Dendritic cell treated with granulocyte-macrophage colony-stimulating factor and Interleukin-4, amounts not matched to agents 40 ng/mL and 50 ng/mL, for 4 days (primary cell): ENCODE measurements around the gene NEO1.

ENCODE experiments used
- H3K27ac Mint-ChIP-seq: one replicate; pipeline ENCODE4 v1.8.0; 2022; ENCODE audit warnings: mild to moderate bottlenecking, mixed read lengths
- H3K27me3 Mint-ChIP-seq: one replicate; pipeline ENCODE4 v1.8.0; 2022; ENCODE audit warnings: mild to moderate bottlenecking, mixed read lengths
- H3K36me3 Mint-ChIP-seq: one replicate; pipeline ENCODE4 v1.8.0; 2022; ENCODE audit warnings: low read depth, mixed read lengths
- H3K4me1 Mint-ChIP-seq: one replicate; pipeline ENCODE4 v1.8.0; 2022; ENCODE audit warnings: low read depth, mixed read lengths
- H3K4me3 Mint-ChIP-seq: one replicate; pipeline ENCODE4 v1.8.0; 2022; ENCODE audit warnings: mild to moderate bottlenecking, moderate library complexity, mixed read lengths
- H3K9me3 Mint-ChIP-seq: one replicate; pipeline ENCODE4 v1.8.0; 2022; ENCODE audit warnings: mixed read lengths
- intact Hi-C: fragments of 100-400 bp; cut with micrococcal nuclease; formaldehyde crosslinking; loops from one replicate; pipeline ENCODE4 v1.15.0; 2022

Gene NEO1

GRCh38 chr15:73239564-73240215 is 187.4 kb downstream of the NEO1 start:
- intact Hi-C loops, result no loop called here
- H3K4me3 Mint-ChIP-seq, result no peak overlapping the region
- H3K36me3 Mint-ChIP-seq, result no peaks in the 10 kb centered on the region
- no peak overlapping the region for H3K27ac Mint-ChIP-seq
- H3K27me3 Mint-ChIP-seq, result peaks cover 18% of the 10 kb centered on the region
- H3K9me3 Mint-ChIP-seq, result no peaks in the 10 kb centered on the region
- H3K4me1 Mint-ChIP-seq, result no peaks in the 10 kb centered on the region

- Mint-ChIP-seq H3K36me3 (no peaks in the 10 kb centered on the region), H3K27ac (no peak overlapping the region), H3K4me3 (no peak overlapping the region), H3K4me1 (no peaks in the 10 kb centered on the region), H3K9me3 (no peaks in the 10 kb centered on the region), H3K27me3 (peaks cover 16% of the 10 kb centered on the region)
- intact Hi-C loops, result loop anchor here (1.0 kb wide), 1 partner anchor 32 kb away; no protein-coding TSS in a partner anchor
Measured at GRCh38 chr15:73240866-73241499, 188.7 kb downstream of the NEO1 start.

GRCh38 chr15:73244333-73244732 is 192.1 kb downstream of the NEO1 start:
- Mint-ChIP-seq H3K9me3 (no peaks in the 10 kb centered on the region), H3K4me3 (no peak overlapping the region), H3K4me1 (no peaks in the 10 kb centered on the region), H3K27ac (no peak overlapping the region), H3K27me3 (peaks cover 19% of the 10 kb centered on the region), H3K36me3 (no peaks in the 10 kb centered on the region)
- intact Hi-C loops, result no loop called here

- Mint-ChIP-seq H3K9me3 (no peaks in the 10 kb centered on the region), H3K36me3 (no peaks in the 10 kb centered on the region), H3K4me3 (no peak overlapping the region), H3K4me1 (no peaks in the 10 kb centered on the region), H3K27ac (no peak overlapping the region), H3K27me3 (peaks cover 18% of the 10 kb centered on the region)
- intact Hi-C loops, result no loop called here
Measured at GRCh38 chr15:73246439-73246838, 194.2 kb downstream of the NEO1 start.

- Mint-ChIP-seq H3K9me3 (no peaks in the 10 kb centered on the region), H3K4me3 (no peak overlapping the region), H3K27me3 (peaks cover 18% of the 10 kb centered on the region), H3K36me3 (no peaks in the 10 kb centered on the region), H3K4me1 (no peaks in the 10 kb centered on the region), H3K27ac (no peak overlapping the region)
- intact Hi-C loops, result no loop called here
Measured at GRCh38 chr15:73246898-73247297, 194.6 kb downstream of the NEO1 start.

GRCh38 chr15:73247331-73247730 is 195.1 kb downstream of the NEO1 start:
- H3K4me3 Mint-ChIP-seq, result no peak overlapping the region
- H3K4me1 Mint-ChIP-seq, result no peaks in the 10 kb centered on the region
- H3K27ac Mint-ChIP-seq, result no peak overlapping the region
- no peaks in the 10 kb centered on the region for H3K9me3 Mint-ChIP-seq
- intact Hi-C loops, result no loop called here
- no peaks in the 10 kb centered on the region for H3K36me3 Mint-ChIP-seq
- H3K27me3 Mint-ChIP-seq, result peaks cover 19% of the 10 kb centered on the region

- no peak overlapping the region for H3K4me3 Mint-ChIP-seq
- no peaks in the 10 kb centered on the region for H3K9me3 Mint-ChIP-seq
- no peak overlapping the region for H3K27ac Mint-ChIP-seq
- H3K36me3 Mint-ChIP-seq, result no peaks in the 10 kb centered on the region
- H3K27me3 Mint-ChIP-seq, result peaks cover 20% of the 10 kb centered on the region
- no peaks in the 10 kb centered on the region for H3K4me1 Mint-ChIP-seq
- intact Hi-C loops, result no loop called here
Measured at GRCh38 chr15:73249499-73249898, 197.2 kb downstream of the NEO1 start.

- Mint-ChIP-seq H3K36me3 (no peaks in the 10 kb centered on the region), H3K27me3 (peaks cover 12% of the 10 kb centered on the region), H3K4me1 (no peaks in the 10 kb centered on the region), H3K27ac (no peak overlapping the region), H3K9me3 (no peaks in the 10 kb centered on the region), H3K4me3 (no peak overlapping the region)
- intact Hi-C loops, result no loop called here
Measured at GRCh38 chr15:73254598-73254997, 202.3 kb downstream of the NEO1 start.

GRCh38 chr15:73258271-73259108 is 206.2 kb downstream of the NEO1 start:
- Mint-ChIP-seq H3K27me3 (peaks cover 8% of the 10 kb centered on the region), H3K36me3 (no peaks in the 10 kb centered on the region), H3K4me1 (no peaks in the 10 kb centered on the region), H3K27ac (no peak overlapping the region), H3K4me3 (no peak overlapping the region), H3K9me3 (no peaks in the 10 kb centered on the region)
- intact Hi-C loops, result no loop called here

- no peaks in the 10 kb centered on the region for H3K36me3 Mint-ChIP-seq
- no peaks in the 10 kb centered on the region for H3K9me3 Mint-ChIP-seq
- no peak overlapping the region for H3K27ac Mint-ChIP-seq
- intact Hi-C loops, result no loop called here
- H3K4me3 Mint-ChIP-seq, result no peak overlapping the region
- H3K27me3 Mint-ChIP-seq, result peaks cover 12% of the 10 kb centered on the region
- H3K4me1 Mint-ChIP-seq, result no peaks in the 10 kb centered on the region
Measured at GRCh38 chr15:73264881-73265280, 212.6 kb downstream of the NEO1 start.

GRCh38 chr15:73265536-73266153 is 213.4 kb downstream of the NEO1 start:
- no peaks in the 10 kb centered on the region for H3K9me3 Mint-ChIP-seq
- no peaks in the 10 kb centered on the region for H3K36me3 Mint-ChIP-seq
- H3K27ac Mint-ChIP-seq, result no peak overlapping the region
- intact Hi-C loops, result no loop called here
- H3K4me1 Mint-ChIP-seq, result no peaks in the 10 kb centered on the region
- peaks cover 17% of the 10 kb centered on the region for H3K27me3 Mint-ChIP-seq
- H3K4me3 Mint-ChIP-seq, result no peak overlapping the region

- intact Hi-C loops, result no loop called here
- Mint-ChIP-seq H3K27me3 (peaks cover 22% of the 10 kb centered on the region), H3K4me1 (no peaks in the 10 kb centered on the region), H3K4me3 (no peak overlapping the region), H3K27ac (no peak overlapping the region), H3K36me3 (no peaks in the 10 kb centered on the region), H3K9me3 (no peaks in the 10 kb centered on the region)
Measured at GRCh38 chr15:73268457-73268856, 216.2 kb downstream of the NEO1 start.

GRCh38 chr15:73270366-73271097 is 218.3 kb downstream of the NEO1 start:
- intact Hi-C loops, result loop anchor here (5.0 kb wide), 1 partner anchor 548 kb away; no protein-coding TSS in a partner anchor
- Mint-ChIP-seq H3K4me1 (no peaks in the 10 kb centered on the region), H3K27me3 (peaks cover 22% of the 10 kb centered on the region), H3K36me3 (no peaks in the 10 kb centered on the region), H3K9me3 (no peaks in the 10 kb centered on the region), H3K27ac (no peak overlapping the region), H3K4me3 (no peak overlapping the region)
